DND-41 (cell line): ENCODE data around the gene DCLK1.

Experiments
- EZH2 ChIP-seq: IDR thresholded peaks from 3 replicates; pipeline ENCODE4 v1.6.1; 2012; ENCODE audit warnings: borderline replicate concordance, low read depth, mild to moderate bottlenecking, moderate library complexity, low read length, inconsistent platforms; ENCODE audit not compliant: severe bottlenecking
- TF ChIP-seq, protein P1 (sequence below): IDR thresholded peaks from 2 replicates; pipeline ENCODE4 v1.5.1; 2012; ENCODE audit warnings: borderline replicate concordance, low read length, moderate library complexity, mild to moderate bottlenecking; ENCODE audit not compliant: poor library complexity, severe bottlenecking; ENCODE audit errors: extremely low read depth

DNA sequence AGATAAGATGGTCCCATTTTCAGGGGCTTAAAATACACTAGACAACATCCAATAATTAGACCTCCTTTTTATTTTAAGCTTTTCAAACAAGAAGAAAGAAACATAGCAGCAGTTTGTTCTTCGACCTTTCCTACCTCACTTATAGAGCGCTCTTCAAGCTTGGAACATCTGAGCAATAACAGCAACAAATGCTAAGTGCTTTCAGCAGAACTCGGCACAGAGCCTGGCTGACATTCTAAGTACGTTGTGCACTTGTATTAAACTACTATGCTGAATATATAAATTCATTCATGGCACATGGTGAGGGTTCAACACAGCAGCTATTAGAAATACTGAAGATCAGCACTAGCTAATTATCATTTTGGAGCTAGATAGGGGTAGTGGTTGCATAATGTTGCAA, 398.6 kb downstream of the DCLK1 start:
- no peak for TF ChIP-seq EZH2
- TF ChIP-seq, protein P1, sequence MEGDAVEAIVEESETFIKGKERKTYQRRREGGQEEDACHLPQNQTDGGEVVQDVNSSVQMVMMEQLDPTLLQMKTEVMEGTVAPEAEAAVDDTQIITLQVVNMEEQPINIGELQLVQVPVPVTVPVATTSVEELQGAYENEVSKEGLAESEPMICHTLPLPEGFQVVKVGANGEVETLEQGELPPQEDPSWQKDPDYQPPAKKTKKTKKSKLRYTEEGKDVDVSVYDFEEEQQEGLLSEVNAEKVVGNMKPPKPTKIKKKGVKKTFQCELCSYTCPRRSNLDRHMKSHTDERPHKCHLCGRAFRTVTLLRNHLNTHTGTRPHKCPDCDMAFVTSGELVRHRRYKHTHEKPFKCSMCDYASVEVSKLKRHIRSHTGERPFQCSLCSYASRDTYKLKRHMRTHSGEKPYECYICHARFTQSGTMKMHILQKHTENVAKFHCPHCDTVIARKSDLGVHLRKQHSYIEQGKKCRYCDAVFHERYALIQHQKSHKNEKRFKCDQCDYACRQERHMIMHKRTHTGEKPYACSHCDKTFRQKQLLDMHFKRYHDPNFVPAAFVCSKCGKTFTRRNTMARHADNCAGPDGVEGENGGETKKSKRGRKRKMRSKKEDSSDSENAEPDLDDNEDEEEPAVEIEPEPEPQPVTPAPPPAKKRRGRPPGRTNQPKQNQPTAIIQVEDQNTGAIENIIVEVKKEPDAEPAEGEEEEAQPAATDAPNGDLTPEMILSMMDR = no peak
